GM08714 (cell line): Measurements from ENCODE around the gene LMF2.

Source experiments
- H3K4me3 ChIP-seq: fragments of 200-500 bp; sonication (Bioruptor generic); 2 replicates; pipeline ENCODE4 v1.5.1; 2014; ENCODE audit warnings: mild to moderate bottlenecking, low read length, inconsistent platforms
- ZNF274 ChIP-seq: IDR thresholded peaks from 2 replicates; pipeline ENCODE4 v1.6.1; 2012; ENCODE audit warnings: mild to moderate bottlenecking, low read depth, low read length

LMF2 gene

DNA sequence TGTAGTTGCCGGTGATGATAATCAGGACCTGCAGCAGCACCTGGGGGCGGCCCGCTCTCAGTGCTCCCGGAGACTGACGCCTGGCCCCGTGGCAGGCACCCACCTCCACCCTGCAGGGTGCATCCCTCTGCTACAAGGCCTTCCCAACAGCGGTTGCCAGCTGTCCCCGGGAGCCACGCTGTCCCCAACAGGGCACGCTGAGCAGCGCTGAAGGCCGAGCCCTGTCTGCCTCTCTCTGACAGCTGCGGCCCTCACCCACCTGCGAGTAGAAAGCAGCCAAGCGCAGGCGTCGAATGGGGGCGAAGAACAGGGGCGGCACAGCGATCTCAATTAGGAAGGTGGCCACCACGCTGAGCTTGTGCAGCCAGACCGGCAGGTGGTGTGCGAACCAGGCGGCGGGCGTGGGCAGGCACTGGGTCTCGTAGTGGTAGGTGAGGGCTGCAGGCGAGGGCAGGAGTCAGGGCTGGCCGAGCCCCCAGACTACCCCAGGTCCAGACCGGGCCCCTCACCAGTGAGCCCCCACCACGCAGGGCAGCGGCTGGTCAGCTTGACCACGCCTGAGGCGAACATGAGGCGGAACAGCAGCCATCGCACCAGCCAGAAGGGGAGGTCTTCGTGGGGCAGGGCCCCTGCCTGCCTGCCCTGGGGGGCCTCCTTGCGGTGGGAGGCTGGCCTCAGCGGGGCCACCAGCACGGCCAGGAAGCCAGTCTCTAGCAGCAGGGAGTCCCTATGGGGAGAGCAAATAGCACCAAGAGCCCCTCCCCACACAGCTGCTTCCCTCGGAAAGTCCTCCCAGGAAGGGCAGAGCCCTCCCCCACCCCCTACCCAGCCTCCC, 1.5 kb downstream of the LMF2 start:
- no peak for TF ChIP-seq ZNF274
- peak overlapping the region; percentile 83; the same call in 1 of the 2 replicates for H3K4me3 ChIP-seq

DNA sequence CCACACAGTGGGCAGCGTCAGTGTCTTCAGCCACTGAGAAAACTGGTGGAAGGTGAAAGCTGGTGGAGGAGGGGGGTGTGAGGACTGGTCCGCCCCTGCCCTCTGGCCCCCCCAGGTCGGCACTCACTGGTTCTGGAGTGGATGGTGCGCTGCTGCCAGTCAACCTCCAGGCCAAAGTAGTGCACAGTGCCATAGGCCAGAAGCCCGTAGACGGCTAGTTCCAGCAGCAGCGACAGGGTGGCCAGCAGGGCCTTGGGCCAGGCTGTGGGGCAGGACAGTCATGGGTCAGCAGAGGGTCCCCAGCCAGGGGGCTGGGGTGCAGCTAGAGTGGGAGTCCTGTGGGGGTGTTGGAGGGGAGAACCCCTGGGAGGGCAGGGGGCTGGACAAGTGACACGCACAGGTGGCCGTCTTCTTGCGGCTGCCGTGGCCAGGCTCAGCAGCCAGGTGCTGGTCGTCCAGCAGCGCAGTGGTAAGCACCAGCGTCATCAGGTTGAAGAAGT, 2.2 kb downstream of the LMF2 start:
- no peak overlapping the region for H3K4me3 ChIP-seq

DNA sequence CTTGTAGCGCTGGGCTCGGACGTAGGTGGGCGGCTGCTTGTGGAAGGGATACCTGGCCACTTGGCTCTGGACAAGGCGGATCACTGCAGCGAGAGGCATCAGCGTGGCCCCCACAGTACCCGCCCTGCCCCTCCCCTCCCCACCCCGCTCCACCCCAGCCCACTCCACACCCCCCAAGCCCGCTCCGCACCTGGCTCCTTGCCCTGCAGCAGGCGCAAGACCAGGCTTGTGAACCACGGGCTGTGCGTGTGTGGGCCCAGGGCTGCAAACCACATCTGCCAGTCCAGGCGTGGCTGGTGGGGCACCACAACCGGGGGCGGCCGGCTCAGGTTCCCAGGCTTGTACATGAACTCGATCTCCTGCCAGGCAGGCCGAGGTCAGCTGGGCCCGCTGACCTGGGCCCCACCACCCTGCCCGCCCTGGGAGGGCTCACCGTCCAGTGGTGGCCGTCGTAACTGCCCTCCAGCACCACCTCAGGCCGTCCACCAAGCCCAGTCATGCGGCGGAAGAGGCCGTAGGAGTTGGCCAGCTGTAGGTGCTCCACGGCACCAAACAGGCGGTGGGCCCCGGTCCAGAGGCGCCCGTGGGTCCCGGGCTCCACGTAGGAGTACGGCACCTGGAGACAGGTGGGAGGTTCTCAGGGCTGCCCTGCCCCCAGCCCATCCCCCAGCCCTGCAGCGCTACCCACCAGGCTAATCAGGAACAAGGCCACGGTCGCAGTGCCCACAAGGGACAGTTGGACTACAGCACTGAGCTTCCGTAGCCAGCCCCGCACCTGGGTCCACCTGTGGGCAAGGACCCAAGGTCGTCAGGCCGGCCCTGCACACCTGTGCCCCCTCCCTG, 2.9 kb downstream of the LMF2 start:
- H3K4me3 ChIP-seq, result no peak overlapping the region
- TF ChIP-seq ZNF274, result no peak

More for the DNA sequence above, 2.2 kb downstream of the LMF2 start:
- TF ChIP-seq ZNF274, result no peak

DNA sequence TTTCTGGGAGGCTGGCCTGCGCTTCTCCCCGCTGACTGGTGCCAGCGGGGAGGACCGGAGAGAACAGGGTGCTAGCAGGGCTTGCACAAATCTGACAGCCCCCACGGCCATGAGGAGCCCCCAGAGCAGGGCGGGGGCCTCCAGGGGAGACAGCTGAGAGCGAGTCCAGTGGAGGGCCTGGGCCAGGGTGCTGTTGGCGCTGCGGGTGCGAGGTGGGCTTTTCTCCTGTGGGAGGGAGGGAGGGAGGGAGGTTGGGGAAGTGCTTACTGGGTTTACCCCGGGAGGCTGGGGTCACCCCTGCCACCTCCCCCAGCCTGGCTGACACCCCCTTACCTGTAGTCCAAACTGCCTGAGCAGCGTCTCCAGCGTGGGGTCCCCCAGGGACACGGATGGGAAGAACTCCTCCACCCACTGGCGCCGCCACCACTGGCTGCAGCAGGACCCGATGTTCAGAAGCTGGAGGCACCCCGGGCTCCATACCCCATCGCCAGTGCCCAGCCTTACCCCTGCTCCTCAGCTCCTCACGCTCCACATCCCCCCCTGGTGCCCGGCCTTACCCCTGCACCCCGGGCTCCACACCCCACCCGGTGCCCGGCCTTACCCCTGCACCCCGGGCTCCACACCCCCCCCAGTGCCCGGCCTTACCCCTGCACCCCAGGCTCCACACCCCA, 3.9 kb downstream of the LMF2 start:
- no peak for TF ChIP-seq ZNF274
- no peak overlapping the region for H3K4me3 ChIP-seq

DNA sequence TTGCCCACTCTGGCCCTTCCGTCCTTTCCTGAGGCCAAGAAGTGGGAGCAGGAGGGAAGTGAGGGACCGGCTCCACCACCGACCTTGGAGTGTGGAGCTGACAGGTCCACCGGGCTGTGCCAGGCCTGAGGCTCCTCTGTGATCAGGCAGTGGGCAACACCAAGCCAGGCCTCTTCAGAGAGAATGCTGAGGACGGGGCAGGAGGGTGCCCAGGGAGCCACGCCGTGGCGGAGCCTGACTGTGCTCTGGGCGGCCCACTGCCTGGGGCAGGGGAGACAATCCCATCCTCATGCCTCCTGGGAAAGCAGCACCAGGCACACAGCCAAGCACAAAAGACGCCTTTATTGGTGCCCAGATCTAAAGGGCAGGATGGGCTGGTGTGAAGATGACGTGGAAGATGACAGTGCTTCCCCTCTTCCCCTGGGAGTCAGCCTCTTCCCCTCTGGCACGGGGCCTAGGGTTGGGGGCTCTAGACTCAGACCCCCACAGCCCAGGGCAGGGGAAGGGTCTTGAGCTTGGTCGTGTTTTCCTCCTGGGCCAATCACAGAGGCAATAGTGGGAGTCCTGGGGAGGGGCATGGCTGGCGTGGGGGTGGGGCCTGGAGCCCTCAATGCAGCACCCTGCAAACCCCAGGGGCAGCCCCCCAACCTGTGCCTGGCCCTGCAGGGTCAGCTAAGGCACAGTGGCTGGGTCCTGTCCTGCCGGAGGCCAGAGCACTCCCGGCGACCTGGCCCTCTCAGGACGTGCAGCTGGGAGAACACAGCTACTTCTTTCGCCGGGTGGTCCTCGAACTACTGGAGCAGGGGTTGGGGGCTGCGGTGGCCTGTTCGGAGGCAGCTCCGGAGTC, 4.7 kb downstream of the LMF2 start:
- H3K4me3 ChIP-seq, result no peak overlapping the region

DNA sequence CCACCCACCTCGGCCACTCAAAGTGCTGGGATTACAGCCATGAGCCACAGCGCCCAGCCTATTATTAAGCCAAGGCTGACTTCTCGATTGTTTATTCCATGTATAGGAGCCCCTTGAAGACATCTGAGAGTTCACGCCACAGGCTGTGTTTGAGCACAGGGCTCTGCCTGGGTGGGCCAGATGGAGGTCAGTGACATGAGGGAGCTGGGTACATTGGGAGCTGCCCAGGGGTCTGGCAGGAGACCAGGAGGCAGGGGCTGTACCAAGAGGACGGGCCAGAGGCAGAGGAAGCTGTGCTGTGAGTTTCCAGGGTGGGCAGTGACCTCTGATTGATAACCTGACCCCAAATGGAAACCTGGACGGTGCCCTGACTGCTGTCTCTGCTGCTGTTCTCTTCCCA, 5.4 kb downstream of the LMF2 start:
- H3K4me3 ChIP-seq, result no peak overlapping the region
- TF ChIP-seq ZNF274, result no peak

More for the DNA sequence above, 4.7 kb downstream of the LMF2 start:
- no peak for TF ChIP-seq ZNF274

DNA sequence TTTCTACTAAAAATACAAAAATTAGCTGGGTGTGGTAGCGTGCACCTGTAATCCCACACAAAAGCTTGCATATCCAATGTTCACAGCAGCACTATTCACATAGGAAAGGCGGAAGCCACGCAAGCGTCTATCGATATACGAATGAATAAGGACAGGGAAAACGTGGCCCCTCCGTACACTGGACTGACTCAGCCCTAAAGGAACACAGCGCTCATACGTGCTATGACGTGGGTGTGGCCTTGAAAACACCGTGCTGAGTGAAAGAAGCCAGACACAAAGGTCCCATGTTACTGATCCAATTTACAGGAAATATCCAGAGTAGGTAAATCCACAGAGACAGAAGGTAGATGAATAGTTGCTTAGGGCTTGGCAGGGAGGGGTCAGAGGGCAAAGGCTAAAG, 7.0 kb downstream of the LMF2 start:
- no peak for TF ChIP-seq ZNF274
- H3K4me3 ChIP-seq, result no peak overlapping the region

DNA sequence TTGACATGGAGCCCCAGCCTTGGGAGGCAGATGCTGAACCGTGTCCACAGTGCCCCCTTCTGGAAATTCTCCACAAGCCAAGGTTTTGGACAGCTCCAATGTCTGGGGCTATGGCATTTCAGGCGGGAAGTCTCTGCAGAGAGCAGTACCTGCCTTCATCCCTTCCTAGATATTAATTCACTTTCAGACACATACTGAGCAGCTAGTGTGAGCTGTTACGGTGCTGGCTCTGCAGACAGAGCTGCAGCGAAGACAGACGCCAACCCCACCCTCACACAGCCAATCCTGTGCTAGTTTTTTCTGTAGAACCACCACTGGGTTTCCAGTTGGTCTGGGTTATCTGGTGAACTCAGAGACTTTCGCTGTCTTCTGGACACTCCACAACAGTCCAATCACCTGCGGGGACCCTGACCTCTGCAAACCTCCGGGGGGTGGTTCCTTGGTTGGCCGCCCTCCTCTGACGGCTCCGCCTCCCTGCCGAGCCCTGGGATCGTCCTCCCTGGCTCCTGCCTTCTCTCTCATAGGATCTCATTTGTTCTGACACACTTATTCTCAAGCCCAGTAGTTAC, 9.1 kb downstream of the LMF2 start:
- H3K4me3 ChIP-seq, result no peak overlapping the region
- no peak for TF ChIP-seq ZNF274

DNA sequence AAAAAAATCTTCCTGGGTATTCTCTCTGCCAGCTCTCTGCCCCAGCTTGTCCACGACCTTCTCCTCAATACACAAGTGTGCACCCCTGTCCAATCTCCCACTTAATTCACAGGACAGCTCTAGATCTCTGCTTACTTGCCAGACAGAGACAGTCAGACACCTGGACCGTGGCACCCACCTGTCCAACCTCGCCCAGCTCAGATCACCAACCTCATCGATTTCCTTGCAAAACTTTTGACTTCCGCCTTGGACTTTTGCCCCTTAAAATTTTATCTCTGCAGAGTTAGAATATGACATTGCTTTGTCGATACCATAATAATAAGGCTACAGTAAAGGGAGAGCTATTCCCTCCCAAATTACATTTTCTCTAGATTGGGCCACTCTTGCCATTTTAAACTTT, 10.4 kb downstream of the LMF2 start:
- TF ChIP-seq ZNF274, result no peak
- H3K4me3 ChIP-seq, result no peak overlapping the region

DNA sequence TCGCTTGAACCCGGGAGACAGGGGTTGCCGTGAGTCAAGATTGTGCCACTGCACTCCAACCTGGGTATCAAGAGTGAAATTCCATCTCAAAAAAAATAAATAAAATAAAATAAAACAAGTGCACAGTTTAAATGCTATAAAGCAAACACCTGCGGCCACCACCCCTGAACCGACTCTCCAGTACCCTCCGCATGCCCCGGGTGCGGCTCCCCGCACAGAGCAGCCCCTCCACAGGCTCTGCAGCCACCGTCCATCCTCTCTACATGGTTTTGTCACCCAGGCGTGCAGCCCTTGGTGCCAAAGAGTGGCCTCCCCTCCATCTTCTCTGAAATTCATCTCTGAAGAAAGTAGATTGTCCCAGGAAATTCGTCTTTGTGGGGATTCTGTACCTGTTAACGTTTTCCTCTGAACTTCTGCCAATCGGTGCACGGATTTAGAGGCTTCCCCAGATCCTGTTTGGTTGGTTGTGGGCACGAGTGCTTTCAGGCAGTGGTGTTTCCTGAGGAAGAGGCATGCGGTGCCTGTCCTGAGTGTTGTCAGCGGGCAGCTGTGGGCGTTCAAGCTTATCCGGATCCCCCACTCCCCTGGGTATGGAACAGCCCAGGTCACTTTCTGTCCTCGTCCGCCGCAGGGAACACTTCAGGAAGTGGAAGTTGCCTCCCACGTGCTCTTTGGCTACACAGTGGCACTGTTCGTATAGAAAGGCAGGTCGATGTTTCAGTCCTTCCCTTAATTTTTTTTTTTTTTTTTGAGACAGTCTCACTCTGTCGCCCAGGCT, 16.8 kb downstream of the LMF2 start:
- H3K4me3 ChIP-seq, result no peak overlapping the region
- TF ChIP-seq ZNF274, result no peak

DNA sequence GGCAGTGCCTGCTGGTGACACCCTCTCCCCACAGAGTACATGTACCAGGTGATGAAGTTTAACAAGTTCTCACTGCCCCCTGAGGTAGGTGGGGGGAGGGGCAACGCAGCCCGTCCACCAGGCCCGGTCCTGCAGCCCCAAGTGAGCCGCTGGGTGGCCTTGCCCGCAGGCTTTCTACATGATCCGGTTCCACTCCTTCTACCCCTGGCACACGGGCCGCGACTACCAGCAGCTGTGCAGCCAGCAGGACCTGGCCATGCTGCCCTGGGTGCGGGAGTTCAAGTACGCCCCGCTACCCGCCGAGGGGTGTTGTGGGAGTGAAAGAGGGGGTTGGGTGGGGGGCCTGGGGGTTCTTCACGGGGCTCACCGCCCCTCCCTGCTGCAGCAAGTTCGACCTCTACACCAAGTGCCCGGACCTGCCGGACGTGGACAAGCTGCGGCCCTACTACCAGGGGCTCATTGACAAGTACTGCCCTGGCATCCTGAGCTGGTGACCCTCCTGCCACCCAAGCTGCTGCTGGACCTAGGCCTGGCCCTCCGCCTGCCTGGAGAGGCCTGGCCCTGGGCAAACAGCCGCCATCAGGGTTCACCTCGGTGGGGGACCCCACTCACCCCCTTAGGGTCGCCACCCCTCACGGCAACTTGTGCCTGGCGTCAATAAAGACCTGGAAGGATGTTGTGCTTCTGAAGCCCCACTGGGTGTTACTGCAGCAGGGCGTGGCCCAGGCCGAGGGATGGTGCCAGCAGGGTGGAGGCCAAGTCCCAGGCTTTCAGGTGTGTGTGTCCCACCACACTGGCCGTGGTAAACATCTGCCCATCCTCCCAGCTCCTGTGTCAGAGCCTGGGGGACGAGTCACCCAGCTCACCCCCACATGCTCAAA, 17.9 kb downstream of the LMF2 start:
- no peak for TF ChIP-seq ZNF274
- no peak overlapping the region for H3K4me3 ChIP-seq
